HG02840 (cell line): ENCODE results near the gene CLIC5.

Experiments used
- ATAC-seq: cut with Tn5 transposase; IDR thresholded peaks from one replicate; pipeline ENCODE4 v1.9.1; 2021; ENCODE audit warnings: mild to moderate bottlenecking, moderate library complexity, moderate number of reproducible peaks; ENCODE audit not compliant: unreplicated experiment, low FRiP score

The CLIC5 gene

GRCh38 chr6:45855642-45856394 is 159.8 kb downstream of the CLIC5 start:
- no peak for ATAC-seq

- ATAC-seq: no peak
These were observed 161.4 kb downstream of the CLIC5 start for GRCh38 chr6:45854149-45854742.

GRCh38 chr6:45851034-45851400 is 164.6 kb downstream of the CLIC5 start:
- ATAC-seq: no peak

GRCh38 chr6:45850378-45851033 is 165.2 kb downstream of the CLIC5 start:
- no peak for ATAC-seq

- ATAC-seq: no peak
These were observed 170.1 kb downstream of the CLIC5 start for GRCh38 chr6:45845567-45845966.

- no peak for ATAC-seq
These were observed 170.7 kb downstream of the CLIC5 start for GRCh38 chr6:45844986-45845385.

- no peak for ATAC-seq
These were observed 171.7 kb downstream of the CLIC5 start for GRCh38 chr6:45843848-45844521.

GRCh38 chr6:45841062-45841461 is 174.6 kb downstream of the CLIC5 start:
- ATAC-seq: no peak

- no peak for ATAC-seq
These were observed 176.7 kb downstream of the CLIC5 start for GRCh38 chr6:45838996-45839395.

GRCh38 chr6:45838451-45838850 is 177.2 kb downstream of the CLIC5 start:
- ATAC-seq: no peak

GRCh38 chr6:45837541-45838200 is 178.0 kb downstream of the CLIC5 start:
- ATAC-seq: no peak

- no peak for ATAC-seq
These were observed 178.7 kb downstream of the CLIC5 start for GRCh38 chr6:45836984-45837383.

GRCh38 chr6:45836438-45836824 is 179.2 kb downstream of the CLIC5 start:
- no peak for ATAC-seq

GRCh38 chr6:45835721-45836437 is 179.8 kb downstream of the CLIC5 start:
- no peak for ATAC-seq

GRCh38 chr6:45832063-45832462 is 183.6 kb downstream of the CLIC5 start:
- no peak for ATAC-seq
